Measurements from ENCODE around the gene SSR3.

Gene SSR3

DNA sequence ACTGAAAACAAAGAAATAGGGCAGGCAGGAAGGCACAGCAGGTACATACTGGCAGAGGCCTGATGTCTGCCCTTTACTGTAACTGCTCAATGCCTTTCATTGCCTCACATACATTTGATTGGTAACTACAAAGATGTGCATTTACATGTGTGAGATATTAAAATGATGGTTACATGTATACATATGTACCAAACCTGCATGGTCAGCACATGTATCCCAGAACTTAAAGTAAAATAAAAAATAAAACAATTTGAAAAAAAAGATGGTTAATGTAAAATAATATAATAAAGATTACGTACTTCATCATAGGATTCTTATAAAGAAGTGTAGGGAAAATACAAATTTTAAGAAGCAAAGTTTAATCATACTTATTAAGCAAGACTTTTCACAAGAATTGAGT, 15.1 kb downstream of the SSR3 start:
- DNase-seq (ENCODE audit: low spot score), result no peak
- in situ Hi-C loops (cut with MboI; ENCODE audit: low pct_unique_long_range_greater_than_20kb, low sequenced_read_pairs, unreplicated experiment), result loop anchor here (25.0 kb wide), 2 partner anchors 378 to 547 kb away; no protein-coding TSS in a partner anchor
- TF ChIP-seq, protein P1, sequence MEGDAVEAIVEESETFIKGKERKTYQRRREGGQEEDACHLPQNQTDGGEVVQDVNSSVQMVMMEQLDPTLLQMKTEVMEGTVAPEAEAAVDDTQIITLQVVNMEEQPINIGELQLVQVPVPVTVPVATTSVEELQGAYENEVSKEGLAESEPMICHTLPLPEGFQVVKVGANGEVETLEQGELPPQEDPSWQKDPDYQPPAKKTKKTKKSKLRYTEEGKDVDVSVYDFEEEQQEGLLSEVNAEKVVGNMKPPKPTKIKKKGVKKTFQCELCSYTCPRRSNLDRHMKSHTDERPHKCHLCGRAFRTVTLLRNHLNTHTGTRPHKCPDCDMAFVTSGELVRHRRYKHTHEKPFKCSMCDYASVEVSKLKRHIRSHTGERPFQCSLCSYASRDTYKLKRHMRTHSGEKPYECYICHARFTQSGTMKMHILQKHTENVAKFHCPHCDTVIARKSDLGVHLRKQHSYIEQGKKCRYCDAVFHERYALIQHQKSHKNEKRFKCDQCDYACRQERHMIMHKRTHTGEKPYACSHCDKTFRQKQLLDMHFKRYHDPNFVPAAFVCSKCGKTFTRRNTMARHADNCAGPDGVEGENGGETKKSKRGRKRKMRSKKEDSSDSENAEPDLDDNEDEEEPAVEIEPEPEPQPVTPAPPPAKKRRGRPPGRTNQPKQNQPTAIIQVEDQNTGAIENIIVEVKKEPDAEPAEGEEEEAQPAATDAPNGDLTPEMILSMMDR (IDR thresholded peaks at IDR 0.05; ENCODE audit: extremely low read depth, insufficient read depth, missing control alignments), result no peak

DNA sequence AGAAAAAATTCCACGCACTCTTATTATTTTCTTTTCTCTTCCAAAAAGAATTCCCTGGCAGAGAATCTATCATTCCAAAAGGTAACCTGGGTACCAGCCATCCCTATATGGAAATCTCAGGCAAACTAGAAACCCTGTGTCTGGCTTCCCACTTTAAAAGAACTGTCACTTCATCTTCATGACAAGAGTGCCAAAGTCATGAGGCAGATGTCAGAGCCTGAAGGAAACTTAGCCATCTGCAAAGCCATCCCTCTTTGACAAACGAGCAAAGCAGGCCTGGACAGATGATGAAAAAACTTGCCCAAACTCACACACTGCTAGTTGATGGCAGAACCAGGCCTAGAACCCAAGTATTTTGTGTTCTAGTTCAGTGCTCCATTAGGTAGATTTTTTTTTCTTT, 15.9 kb downstream of the SSR3 start:
- no peak for DNase-seq (ENCODE audit: low spot score)
- in situ Hi-C loops (cut with MboI; ENCODE audit: low pct_unique_long_range_greater_than_20kb, low sequenced_read_pairs, unreplicated experiment), result loop anchor here (25.0 kb wide), 2 partner anchors 377 to 548 kb away; no protein-coding TSS in a partner anchor
- TF ChIP-seq, protein P1 (IDR thresholded peaks at IDR 0.05; ENCODE audit: extremely low read depth, insufficient read depth, missing control alignments), result no peak

DNA sequence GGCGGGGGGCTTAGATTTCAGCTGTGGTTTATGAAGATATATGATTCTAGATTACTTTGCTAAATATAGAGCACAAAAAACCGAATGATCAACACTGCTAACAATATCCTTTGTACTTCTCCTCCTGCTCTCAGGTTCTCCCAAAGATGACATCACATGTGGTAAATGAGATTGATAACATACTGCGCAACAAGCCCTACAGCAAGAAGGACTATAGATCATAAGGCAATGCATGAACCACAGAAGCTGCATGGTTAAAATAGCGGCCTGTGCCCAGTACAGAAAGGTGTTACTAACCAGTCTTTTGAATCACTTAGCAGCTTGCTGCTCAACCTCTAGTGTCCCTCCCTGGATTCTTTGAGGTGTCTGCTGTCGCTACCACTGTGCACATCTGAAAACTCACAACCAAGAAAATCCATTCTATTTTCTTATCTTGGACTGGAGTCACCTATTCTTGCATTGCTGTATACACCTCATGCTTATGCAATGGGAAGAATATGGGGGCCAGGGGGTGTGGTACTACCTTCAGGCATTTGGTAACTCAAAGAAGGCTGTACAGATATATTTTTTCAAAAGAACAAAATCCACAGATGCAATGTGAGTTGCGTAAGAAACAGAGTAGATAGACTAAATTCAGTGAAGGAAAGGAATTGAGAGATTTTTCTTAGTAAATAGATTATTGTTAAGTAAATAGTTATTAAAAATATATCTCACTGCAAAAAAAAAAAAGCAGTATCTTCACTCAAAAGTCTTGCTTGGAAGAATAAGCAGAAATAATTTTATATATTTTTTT, 18.2 kb downstream of the SSR3 start:
- TF ChIP-seq, protein P1 (IDR thresholded peaks at IDR 0.05; ENCODE audit: extremely low read depth, insufficient read depth, missing control alignments), result no peak
- no peak for DNase-seq (ENCODE audit: low spot score)
- in situ Hi-C loops (cut with MboI; ENCODE audit: low pct_unique_long_range_greater_than_20kb, low sequenced_read_pairs, unreplicated experiment), result loop anchor here (25.0 kb wide), 2 partner anchors 374 to 551 kb away; no protein-coding TSS in a partner anchor

DNA sequence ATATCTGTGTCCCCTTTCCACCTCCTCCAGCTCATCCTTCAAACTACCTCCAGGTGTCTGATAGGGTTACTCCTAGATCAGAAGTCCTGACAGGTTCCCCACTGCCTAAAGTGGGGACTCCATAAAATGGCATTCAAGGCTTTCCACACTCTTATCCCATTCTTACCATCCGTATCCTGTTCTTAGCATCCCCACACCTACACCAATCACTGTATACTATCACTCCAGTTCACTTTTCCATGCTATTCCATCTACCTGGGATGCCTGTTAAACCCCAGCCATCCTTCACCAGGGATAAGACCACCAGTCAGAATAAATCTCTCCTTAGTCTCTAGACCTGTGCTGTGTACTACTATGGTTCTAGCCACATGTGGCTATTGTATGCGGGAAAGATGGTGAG, 19.1 kb downstream of the SSR3 start:
- no peak for DNase-seq (ENCODE audit: low spot score)
- in situ Hi-C loops (cut with MboI; ENCODE audit: low pct_unique_long_range_greater_than_20kb, low sequenced_read_pairs, unreplicated experiment), result loop anchor here (25.0 kb wide), 2 partner anchors 373 to 552 kb away; no protein-coding TSS in a partner anchor
- TF ChIP-seq, protein P1 (IDR thresholded peaks at IDR 0.05; ENCODE audit: extremely low read depth, insufficient read depth, missing control alignments), result no peak

DNA sequence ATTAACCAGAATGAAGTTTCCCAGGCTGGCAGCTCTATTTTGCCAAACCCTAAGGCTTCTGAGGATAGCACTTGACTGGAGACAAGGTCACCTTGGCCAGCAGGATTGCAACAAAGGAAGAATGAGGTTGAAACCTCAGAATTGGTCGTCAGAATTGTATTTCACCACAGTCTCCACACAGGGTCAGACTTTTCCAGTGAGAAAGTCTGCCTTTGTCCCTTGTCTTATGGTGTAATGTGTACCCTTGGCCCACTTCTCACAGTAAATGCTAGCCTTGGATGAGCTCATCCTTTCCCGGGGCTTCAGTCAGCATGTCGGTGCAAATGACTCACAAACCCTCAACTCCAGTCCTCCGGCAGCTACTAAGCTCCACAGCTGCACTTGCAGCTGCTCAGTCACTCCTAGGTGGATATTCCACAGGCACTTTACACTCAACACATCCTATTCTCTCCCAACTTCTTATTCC, 19.7 kb downstream of the SSR3 start:
- TF ChIP-seq, protein P1 (IDR thresholded peaks at IDR 0.05; ENCODE audit: extremely low read depth, insufficient read depth, missing control alignments), result no peak
- in situ Hi-C loops (cut with MboI; ENCODE audit: low pct_unique_long_range_greater_than_20kb, low sequenced_read_pairs, unreplicated experiment), result loop anchor here (25.0 kb wide), 2 partner anchors 373 to 552 kb away; no protein-coding TSS in a partner anchor
- DNase-seq (ENCODE audit: low spot score), result no peak

DNA sequence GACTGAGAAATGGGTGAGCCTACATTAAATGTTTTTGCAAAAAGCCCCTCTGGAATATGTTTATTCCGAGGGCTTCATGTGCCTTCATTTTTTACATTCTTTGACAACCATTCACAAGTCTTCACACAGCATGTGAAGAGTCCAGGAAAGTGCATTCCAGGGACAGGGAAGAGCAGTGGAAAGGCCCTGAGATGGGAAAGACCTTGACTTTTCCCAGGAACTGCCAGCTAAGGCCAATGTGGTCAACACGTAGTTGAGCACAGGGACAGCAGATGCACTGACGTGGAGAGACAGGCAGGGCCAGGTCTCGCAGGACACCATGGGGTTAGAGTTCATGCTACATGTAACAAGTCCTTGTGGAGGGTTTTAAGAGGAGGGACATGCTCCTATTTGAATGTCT, 21.7 kb downstream of the SSR3 start:
- TF ChIP-seq, protein P1 (IDR thresholded peaks at IDR 0.05; ENCODE audit: extremely low read depth, insufficient read depth, missing control alignments), result no peak
- in situ Hi-C loops (cut with MboI; ENCODE audit: low pct_unique_long_range_greater_than_20kb, low sequenced_read_pairs, unreplicated experiment), result loop anchor here (25.0 kb wide), 2 partner anchors 371 to 554 kb away; no protein-coding TSS in a partner anchor
- no peak for DNase-seq (ENCODE audit: low spot score)
